ENCODE measurements around the gene OR13C9.

GRCh38 chr9:104606152-104606551 lies 11.9 kb downstream of the OR13C9 start:
- no peak for TF ChIP-seq POLR2A (IDR thresholded peaks at IDR 0.05; ENCODE audit: low read depth, low read length)
- TF ChIP-seq POLR2AphosphoS5 (IDR thresholded peaks at IDR 0.05; ENCODE audit: low read depth, low read length) = no peak
- TF ChIP-seq SPI1 (IDR thresholded peaks at IDR 0.05; ENCODE audit: low read depth, low read length) = no peak
- no peak for TF ChIP-seq TAF1 (IDR thresholded peaks at IDR 0.05; ENCODE audit: low read depth, low read length)
- TF ChIP-seq POU2F2 (IDR thresholded peaks at IDR 0.05; ENCODE audit: low read depth, low read length) = no peak
- no peak for TF ChIP-seq PAX5 (IDR thresholded peaks at IDR 0.05; ENCODE audit: insufficient read depth, low read length, severe bottlenecking)

All from GM12891 (cell line).